ENCODE measurements around the gene GDF15.

GDF15 gene

DNA sequence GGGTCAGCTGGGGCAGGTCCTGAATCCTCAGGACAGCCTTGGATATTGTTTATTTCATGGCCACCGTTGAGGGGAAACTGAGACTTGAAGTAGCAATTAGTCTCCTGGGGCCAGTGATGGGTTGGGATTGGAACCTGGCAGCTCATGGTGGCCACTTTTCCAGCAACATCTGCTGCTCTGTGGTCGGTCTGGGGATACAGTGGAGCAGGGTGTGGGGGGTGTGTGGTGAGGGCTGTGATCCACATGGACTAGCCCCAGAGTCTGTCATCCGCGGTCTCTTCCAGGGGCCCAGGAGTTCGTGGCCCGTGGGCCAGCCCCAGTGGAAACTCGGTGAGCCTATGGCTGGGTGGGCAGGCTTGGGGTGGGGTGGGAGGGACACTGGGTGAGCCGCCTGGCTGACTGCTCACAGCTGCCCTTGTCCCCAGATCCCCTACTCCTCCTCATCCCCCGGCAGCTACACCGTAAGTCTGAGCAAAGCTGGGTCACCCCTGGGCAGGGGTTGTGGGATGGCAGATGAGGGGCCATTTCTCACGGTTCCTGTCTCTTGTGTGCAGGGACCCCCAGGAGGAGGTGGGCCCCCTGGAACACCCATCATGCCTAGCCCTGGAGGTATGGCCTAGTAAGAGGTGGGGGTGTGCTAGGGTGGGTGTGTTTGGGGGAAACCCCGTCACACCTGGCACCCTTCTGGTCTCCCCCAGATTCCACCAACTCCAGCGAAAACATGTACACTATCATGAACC, 46.5 kb downstream of the GDF15 start:
- DNase-seq (ENCODE audit: low spot score), result no peak
- in situ Hi-C loops (cut with MboI; ENCODE audit: low pct_unique_long_range_greater_than_20kb, low sequenced_read_pairs, unreplicated experiment), result no loop called here
- TF ChIP-seq, protein P1, sequence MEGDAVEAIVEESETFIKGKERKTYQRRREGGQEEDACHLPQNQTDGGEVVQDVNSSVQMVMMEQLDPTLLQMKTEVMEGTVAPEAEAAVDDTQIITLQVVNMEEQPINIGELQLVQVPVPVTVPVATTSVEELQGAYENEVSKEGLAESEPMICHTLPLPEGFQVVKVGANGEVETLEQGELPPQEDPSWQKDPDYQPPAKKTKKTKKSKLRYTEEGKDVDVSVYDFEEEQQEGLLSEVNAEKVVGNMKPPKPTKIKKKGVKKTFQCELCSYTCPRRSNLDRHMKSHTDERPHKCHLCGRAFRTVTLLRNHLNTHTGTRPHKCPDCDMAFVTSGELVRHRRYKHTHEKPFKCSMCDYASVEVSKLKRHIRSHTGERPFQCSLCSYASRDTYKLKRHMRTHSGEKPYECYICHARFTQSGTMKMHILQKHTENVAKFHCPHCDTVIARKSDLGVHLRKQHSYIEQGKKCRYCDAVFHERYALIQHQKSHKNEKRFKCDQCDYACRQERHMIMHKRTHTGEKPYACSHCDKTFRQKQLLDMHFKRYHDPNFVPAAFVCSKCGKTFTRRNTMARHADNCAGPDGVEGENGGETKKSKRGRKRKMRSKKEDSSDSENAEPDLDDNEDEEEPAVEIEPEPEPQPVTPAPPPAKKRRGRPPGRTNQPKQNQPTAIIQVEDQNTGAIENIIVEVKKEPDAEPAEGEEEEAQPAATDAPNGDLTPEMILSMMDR (IDR thresholded peaks at IDR 0.05; ENCODE audit: extremely low read depth, insufficient read depth, missing control alignments), result no peak

DNA sequence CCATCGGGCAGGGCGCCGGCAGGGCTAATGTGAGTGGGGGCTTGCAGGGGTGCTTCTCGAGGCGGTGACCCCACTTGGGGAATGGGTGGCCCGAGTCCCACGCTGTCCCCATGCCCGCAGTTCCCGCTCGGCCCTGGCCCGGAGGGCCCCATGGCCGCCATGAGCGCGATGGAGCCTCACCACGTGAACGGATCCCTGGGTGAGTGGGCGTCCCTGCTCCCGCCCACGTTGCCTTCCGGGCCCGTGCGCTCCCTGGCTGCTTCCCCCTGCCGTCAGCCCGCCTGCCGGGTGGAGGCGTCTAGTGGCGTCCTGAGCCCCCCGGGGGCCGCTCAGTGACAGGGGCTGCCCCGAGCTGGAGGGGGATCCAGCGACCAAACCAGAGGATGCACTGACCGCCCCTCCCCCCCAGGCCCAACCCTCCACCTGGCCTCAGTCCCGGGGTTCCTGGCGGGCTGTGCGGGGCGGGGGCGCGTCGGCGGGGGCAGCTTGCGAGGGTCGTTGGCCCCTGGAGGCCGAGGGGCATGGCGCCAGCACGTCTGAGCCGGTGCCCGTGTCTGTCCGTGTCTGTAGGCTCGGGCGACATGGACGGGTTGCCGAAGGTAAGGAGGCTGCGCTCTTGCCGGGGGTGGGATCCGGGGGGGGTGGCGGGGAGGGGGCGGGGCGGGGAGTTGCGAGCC, 47.2 kb downstream of the GDF15 start:
- in situ Hi-C loops (cut with MboI; ENCODE audit: low pct_unique_long_range_greater_than_20kb, low sequenced_read_pairs, unreplicated experiment), result no loop called here
- TF ChIP-seq, protein P1 (IDR thresholded peaks at IDR 0.05; ENCODE audit: extremely low read depth, insufficient read depth, missing control alignments), result no peak
- peak; percentile 73 for DNase-seq (ENCODE audit: low spot score)

DNA sequence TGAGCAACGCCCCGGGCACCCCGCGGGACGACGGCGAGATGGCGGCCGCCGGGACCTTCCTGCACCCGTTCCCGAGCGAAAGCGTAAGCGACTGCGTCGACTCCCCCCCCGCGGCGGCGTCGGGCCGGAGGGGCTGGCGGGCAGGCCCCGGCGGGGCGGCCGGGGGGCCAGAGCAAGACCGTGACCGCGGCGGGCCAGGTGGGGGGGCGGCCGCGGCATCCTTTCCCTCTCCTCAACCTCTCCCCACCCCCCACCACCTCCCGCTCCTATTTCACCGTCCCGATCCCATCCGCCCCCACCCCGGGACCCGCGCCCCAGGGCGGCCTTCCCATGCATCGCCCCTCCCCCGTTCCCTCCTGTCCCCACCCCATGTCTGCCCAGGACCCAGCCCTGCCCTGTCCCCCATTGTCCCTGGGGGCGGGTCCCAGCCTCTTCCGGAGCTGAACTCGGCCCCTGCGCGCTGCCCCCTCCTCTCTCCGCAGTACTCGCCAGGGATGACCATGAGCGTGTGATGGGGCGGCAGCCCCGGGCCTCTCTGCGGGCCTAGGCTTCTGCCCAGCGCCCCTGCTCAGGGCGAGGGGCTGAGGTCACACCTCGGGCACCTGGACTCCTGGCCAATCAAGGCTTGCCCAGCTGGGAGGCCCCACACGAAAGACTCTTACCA, 47.9 kb downstream of the GDF15 start:
- DNase-seq (ENCODE audit: low spot score), result no peak
- in situ Hi-C loops (cut with MboI; ENCODE audit: low pct_unique_long_range_greater_than_20kb, low sequenced_read_pairs, unreplicated experiment), result no loop called here
- TF ChIP-seq, protein P1 (IDR thresholded peaks at IDR 0.05; ENCODE audit: extremely low read depth, insufficient read depth, missing control alignments), result no peak

DNA sequence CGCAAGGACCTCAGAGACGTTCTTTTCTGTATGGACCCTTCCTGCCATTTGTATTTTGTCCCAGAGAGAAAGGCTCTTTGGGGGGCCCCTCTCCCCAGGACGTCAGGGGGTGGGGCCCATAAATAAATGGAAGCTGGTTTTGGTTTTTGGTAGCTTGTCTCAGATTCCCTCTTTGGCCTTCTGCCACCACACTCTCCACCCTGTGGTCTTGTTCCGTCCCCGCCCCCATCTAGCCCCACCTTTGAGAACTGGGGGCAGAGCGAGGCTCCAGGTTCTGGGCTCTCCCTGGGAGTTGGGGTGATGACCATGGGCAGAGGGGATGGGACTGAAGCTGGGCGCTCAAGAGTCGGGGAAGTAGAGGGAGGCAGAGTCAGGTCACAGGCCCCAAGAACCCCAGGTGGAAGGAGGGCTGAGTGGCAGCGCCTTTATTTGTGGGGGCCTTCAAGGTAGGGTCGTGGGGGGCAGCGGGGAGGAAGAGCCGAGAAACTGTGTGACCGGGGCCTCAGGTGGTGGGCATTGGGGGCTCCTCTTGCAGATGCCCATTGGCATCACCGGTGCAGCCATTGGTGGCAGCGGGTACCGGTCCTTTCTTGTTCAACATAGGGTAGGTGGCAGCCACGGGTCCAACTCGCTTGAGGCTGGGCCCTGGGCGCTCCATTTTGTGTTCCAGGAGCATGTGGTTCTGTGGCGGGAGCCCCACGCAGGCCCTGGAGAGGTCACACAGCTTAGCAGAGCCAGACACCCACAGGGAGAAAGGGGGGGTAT, 48.6 kb downstream of the GDF15 start:
- no peak for DNase-seq (ENCODE audit: low spot score)
- TF ChIP-seq, protein P1 (IDR thresholded peaks at IDR 0.05; ENCODE audit: extremely low read depth, insufficient read depth, missing control alignments), result no peak
- in situ Hi-C loops (cut with MboI; ENCODE audit: low pct_unique_long_range_greater_than_20kb, low sequenced_read_pairs, unreplicated experiment), result no loop called here

DNA sequence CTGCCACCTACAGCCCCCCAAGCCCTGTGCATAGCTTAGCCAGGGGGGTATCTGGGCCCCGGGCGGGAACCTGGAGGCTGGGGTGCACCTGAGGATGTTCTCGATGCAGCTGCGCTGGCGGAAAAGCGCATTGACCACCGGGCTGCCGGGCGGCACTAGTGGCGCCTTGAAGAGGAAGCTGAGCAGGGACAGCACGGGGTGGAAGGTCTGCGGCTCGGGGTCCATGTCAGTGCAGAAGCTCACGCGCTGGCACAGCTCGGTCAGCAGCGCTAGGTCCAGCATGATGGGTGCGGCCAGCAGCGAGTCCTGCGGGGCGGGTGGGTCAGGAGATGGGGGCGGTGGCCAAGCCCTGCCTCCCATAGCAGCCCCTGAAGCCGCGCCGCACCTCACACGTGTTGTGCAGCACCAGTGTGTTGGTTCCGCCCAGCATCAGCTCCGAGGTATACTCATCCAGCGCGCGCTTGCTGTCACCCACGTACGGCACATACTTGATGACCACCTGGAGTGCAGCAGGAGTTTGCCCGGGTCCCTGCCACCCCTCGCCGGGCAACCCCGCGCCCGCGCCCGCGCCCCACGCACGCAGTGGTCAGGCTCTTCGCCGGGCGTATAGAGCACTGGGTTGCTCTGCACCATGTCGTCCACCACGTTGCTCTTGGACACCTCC, 49.4 kb downstream of the GDF15 start:
- TF ChIP-seq, protein P1 (IDR thresholded peaks at IDR 0.05; ENCODE audit: extremely low read depth, insufficient read depth, missing control alignments), result no peak
- DNase-seq (ENCODE audit: low spot score), result no peak
- in situ Hi-C loops (cut with MboI; ENCODE audit: low pct_unique_long_range_greater_than_20kb, low sequenced_read_pairs, unreplicated experiment), result no loop called here

All from GM13977 (cell line).